Stimulated activated CD4-positive, alpha-beta T cell treated with anti-CD3 and anti-CD28 coated beads, Interleukin-1b, Interleukin-23, amount 100 ng/mL, for 24 hours (primary cell): ENCODE results near the gene CDH11.

Experiments used
- DNase-seq, 4 experiments: peaks; one replicate each; pipeline ENCODE4 v3.0.0-alpha.2; 2020; ENCODE audit warnings: low read depth in 4 of 4, low spot score in 1 of 4

CDH11 gene

DNA sequence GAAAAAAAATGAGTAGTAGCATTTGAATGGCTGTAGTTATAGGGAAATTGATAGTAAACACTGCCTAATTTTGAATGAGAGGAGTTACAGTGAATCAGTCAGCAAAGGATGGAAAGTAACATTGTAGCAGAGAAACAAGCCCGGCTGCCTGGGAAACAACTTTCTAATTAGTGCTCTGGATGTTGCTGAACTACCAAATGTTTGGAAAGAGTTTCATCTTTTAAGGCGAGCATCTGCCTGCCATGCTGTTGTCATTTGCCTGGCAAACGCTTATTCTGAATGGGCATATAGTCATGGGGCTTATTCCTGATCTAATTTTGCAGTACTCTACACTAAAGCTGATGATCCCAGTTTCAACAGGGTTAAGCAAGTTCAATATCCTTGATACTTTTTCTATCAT lies 138.6 kb downstream of the CDH11 start:
- no peak for DNase-seq

GRCh38 chr16:64982581-64982980 lies 139.3 kb downstream of the CDH11 start:
- no peak for DNase-seq

DNA sequence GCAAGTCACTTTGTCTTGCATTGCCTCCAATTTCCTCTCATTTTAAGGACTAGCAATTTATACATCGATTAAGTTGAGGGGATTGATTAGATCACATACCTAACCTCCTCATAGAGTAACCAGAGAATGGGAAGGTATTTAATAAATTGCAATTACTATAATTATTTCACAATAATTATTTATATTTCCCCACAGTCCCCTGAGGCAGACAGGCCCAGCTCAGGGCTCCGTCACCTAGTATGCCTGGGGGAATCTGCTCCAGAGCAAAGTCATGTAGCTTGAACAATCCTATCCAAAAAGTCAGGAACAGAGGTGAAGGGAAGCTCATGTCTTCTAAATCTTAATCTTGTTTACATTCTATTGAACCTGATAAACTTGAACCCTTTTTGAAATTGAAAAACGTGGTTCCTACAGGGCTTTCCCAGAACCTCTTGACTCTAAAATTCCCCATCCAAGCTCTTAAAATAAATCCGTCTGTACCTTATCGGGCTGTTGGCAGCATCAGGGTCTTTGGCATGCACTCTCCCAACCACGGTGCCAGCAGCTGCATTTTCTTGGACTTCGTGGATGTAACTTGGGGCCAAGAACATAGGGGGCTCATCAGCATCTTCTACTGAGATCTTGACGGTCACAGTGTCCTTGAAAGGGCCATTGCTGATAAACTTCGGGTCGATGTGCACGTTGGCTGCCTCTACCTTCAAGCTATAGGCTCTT lies 140.1 kb downstream of the CDH11 start:
- no peak for DNase-seq

GRCh38 chr16:64977206-64977920 lies 144.5 kb downstream of the CDH11 start:
- DNase-seq, result no peak

GRCh38 chr16:64975821-64976220 lies 146.0 kb downstream of the CDH11 start:
- no peak for DNase-seq

DNA sequence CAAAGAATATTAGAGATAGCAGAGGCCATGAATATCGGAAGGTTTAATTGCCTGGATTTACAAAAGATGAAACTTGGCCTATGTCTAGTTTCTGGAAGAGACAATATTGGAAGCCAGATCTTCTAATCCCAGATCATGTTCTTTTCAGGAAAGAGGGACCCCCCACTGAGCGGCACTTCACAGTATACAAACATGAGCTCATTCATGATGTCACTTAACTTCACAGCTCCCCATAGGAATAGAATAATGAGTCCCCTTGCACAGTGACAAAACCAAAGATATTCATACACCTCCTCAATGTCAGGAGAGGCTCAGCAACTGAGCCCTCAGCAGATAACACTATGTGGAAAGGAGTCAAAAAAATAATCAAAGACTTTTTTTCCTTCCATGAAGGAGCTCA lies 147.5 kb downstream of the CDH11 start:
- DNase-seq, result no peak

DNA sequence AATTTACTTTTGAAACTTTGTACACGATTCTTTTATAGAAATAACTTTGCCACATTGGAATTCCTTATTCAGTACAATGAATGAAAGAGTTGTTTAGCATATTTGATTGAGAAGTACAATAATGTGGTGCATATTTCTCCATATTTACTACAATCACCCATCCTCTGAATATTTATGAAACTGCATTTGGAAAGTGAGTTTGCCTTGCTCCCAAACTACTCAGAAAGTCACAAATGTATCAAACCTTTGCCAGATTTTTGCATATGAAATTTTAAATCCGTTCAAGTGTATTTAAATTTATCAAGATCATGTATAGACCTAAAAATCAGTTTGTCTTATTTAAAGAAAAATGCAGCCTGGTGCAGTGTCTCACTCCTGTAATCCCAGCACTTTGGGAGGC lies 148.7 kb downstream of the CDH11 start:
- DNase-seq, result no peak

- DNase-seq, result no peak
These were observed 150.7 kb downstream of the CDH11 start for GRCh38 chr16:64971171-64971570.

GRCh38 chr16:64969221-64969620 lies 152.6 kb downstream of the CDH11 start:
- DNase-seq, result no peak

- DNase-seq, result no peak
These were observed 153.3 kb downstream of the CDH11 start for GRCh38 chr16:64968539-64968938.

DNA sequence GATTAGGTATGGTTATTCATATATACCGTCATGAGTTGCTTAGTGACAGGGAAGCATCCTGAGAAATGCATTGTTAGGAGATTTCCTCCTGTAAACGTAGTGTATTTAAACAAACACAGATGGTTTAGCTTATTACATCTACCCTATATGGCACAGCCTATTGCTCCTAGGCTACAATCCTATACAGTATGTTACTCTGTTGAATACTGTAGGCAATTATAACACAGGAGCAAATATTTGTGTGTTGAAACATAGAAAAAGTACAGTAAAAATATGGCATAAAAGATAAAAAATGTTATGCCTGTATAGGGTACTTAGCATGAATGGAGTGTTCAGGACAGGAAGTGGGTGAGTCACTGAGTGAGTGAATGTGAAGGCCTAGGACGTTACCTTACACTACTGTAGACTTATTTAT lies 157.7 kb downstream of the CDH11 start:
- no peak for DNase-seq

GRCh38 chr16:64962786-64963185 lies 159.1 kb downstream of the CDH11 start:
- DNase-seq, result no peak

DNA sequence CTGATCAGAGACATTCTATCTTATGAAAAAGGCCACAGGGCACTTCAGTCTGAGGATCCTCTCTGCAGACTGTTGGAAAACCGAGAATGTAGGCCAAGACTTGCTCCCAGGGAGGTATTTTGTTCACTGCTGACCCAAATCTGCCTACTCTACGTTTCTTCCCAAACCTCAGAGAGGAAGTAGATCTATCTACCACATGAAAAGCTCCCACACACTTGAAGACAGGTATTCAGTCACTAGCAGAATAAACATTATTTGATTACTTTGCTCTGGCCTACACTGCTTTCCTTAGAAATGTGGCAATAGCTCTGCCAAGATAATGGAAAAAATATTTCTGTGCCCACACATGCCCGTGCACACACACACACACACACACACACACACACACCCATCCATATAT lies 164.6 kb downstream of the CDH11 start:
- no peak for DNase-seq

GRCh38 chr16:64952177-64952576 lies 169.7 kb downstream of the CDH11 start:
- no peak for DNase-seq

DNA sequence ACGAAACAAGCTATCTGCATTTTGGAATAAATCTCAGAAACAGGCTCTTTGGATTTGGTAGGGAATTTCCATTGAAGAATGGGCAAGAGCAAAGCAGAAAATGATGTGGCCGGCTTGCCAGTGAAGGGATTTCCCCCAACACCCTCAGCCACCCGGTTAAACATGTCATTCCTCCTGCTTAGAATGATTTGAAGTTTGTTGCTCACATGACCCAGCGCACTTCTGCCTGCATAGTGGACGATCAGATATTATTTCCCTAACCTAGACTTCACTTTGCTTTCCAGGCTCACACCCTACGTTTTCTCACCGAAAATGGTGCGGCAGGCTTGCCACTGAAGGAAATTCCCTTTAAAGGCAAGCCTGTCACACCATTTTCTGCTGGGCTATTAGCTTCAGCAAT lies 170.7 kb downstream of the CDH11 start:
- DNase-seq, result no peak

- no peak for DNase-seq
These were observed 171.1 kb downstream of the CDH11 start for GRCh38 chr16:64950731-64951130.

DNA sequence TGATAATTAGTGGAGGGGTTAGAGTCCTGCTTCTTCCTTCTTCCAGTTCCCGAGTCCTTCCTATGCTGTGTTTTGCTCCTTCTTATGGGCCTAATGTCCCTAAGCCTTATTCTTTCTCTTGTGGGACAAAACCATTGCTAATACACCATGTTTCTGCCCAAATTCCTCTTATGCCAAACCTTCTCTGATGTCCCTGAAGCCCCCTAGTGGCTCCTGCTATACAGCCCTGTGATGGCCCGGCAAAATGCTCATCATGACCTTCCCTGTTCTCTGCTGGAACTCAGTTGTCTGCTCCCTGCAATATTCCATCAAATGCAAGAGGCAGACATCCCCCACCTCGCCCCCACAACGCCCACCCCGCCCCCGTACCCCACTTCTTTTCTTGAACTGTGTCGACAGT lies 171.6 kb downstream of the CDH11 start:
- no peak for DNase-seq

DNA sequence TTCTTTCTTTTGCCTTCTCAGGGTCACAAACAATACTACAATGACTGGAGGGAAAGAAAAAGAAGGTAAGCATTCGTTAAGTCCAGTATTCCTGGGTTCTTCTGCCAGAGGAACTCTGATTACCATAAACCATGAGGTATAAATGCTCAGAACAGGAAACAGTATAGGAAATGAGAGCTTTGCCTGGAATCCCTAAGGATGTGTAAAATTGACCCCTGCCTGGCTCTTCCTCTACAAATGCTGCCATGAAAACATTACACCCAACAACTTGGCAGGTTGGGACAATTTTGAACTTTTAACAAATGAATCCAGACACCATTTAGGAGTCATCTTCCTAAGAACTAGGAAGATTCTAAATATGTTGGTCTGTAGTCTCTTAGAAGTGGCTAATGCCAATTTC lies 173.8 kb downstream of the CDH11 start:
- no peak for DNase-seq

- no peak for DNase-seq
These were observed 174.2 kb downstream of the CDH11 start for GRCh38 chr16:64947651-64948050.

DNA sequence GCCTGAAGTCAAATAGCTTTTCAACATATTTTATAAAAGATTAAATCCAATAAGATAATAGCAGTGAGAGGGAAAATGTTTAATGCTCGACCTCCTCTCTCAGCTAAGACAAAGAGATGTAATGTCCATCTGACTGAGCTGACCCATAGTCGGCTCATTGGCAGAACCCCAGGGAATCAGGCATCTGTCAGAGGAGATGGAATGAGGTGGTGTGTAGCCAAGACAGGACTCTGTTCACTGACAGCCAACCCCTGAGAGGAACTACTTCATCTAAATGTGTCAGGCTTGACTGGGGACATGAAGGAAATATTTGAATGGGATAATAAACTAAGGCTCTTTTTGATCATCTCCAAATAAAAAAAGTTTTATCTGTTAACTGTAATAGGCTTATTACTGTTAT lies 188.0 kb downstream of the CDH11 start:
- no peak for DNase-seq

GRCh38 chr16:64926476-64926875 lies 195.4 kb downstream of the CDH11 start:
- DNase-seq, result no peak

- no peak for DNase-seq
These were observed 196.7 kb downstream of the CDH11 start for GRCh38 chr16:64925166-64925565.

- DNase-seq, result no peak
These were observed 197.8 kb downstream of the CDH11 start for GRCh38 chr16:64924086-64924485.
